Measurements from ENCODE around the gene GEMIN7. TPM values are rescaled to one million over a fixed set of nuclear protein-coding genes. Genes with fewer than 3 reads are reported as not detected.

The GEMIN7 gene
- total RNA-seq, 1 donor = 14.8 TPM

GRCh38 chr19:45122832-45123231 lies 43.8 kb downstream of the GEMIN7 start:
- no peak overlapping the region for H3K4me3 ChIP-seq (ENCODE audit: insufficient read depth, low read length)
- H3K27me3 ChIP-seq (ENCODE audit: insufficient read depth, low read length) = no peaks in the 10 kb centered on the region
- H3K27ac ChIP-seq (ENCODE audit: low read depth, low read length) = no peak overlapping the region
- H3K9me3 ChIP-seq (ENCODE audit: low read depth, low read length) = no peaks in the 10 kb centered on the region
- H3K79me2 ChIP-seq (ENCODE audit: insufficient read depth, low read length) = peaks cover 90% of the 10 kb centered on the region
- TF ChIP-seq, protein P1, sequence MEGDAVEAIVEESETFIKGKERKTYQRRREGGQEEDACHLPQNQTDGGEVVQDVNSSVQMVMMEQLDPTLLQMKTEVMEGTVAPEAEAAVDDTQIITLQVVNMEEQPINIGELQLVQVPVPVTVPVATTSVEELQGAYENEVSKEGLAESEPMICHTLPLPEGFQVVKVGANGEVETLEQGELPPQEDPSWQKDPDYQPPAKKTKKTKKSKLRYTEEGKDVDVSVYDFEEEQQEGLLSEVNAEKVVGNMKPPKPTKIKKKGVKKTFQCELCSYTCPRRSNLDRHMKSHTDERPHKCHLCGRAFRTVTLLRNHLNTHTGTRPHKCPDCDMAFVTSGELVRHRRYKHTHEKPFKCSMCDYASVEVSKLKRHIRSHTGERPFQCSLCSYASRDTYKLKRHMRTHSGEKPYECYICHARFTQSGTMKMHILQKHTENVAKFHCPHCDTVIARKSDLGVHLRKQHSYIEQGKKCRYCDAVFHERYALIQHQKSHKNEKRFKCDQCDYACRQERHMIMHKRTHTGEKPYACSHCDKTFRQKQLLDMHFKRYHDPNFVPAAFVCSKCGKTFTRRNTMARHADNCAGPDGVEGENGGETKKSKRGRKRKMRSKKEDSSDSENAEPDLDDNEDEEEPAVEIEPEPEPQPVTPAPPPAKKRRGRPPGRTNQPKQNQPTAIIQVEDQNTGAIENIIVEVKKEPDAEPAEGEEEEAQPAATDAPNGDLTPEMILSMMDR (IDR thresholded peaks at IDR 0.05; ENCODE audit: extremely low read depth, low read depth, low read length) = no peak
- H3K36me3 ChIP-seq (ENCODE audit: insufficient read depth, low read length) = no peaks in the 10 kb centered on the region
- DNase-seq (ENCODE audit: insufficient read length, low spot score, missing footprints) = peak; percentile 46
- no peak overlapping the region for H3K4me2 ChIP-seq (ENCODE audit: insufficient read depth, low read length)
- no peak overlapping the region for H2AFZ ChIP-seq (ENCODE audit: low read length)
- no peaks in the 10 kb centered on the region for H3K4me1 ChIP-seq (ENCODE audit: insufficient read depth, low read length)
- peaks cover 74% of the 10 kb centered on the region for H4K20me1 ChIP-seq (ENCODE audit: insufficient read depth, low read length)

DNA sequence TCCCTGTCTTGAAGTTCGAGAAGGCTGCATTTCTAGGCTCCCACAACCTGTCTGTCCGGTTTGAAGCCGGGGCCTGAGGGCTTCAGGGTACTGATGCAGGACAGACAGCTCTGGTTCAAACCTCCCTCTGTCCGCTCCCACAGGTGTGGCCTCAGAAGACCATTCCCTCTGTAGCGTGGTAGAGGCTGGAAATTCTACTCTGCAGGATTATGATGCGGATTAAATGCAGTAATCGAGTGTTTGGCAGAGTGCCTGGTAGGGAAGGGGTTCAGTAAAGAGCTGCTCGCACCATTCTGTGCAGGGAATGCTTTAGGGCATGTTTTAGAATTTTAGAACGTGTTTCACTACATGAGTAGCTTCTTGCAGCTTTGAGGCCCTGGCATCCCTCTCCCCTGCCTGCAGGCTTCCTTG lies 44.4 kb downstream of the GEMIN7 start:
- no peaks in the 10 kb centered on the region for H3K27me3 ChIP-seq (ENCODE audit: insufficient read depth, low read length)
- no peaks in the 10 kb centered on the region for H3K9me3 ChIP-seq (ENCODE audit: low read depth, low read length)
- H3K79me2 ChIP-seq (ENCODE audit: insufficient read depth, low read length) = peaks cover 89% of the 10 kb centered on the region
- no peak overlapping the region for H3K27ac ChIP-seq (ENCODE audit: low read depth, low read length)
- H3K4me3 ChIP-seq (ENCODE audit: insufficient read depth, low read length) = no peak overlapping the region
- DNase-seq (ENCODE audit: insufficient read length, low spot score, missing footprints) = peak; percentile 21
- H2AFZ ChIP-seq (ENCODE audit: low read length) = no peak overlapping the region
- no peaks in the 10 kb centered on the region for H3K4me1 ChIP-seq (ENCODE audit: insufficient read depth, low read length)
- no peaks in the 10 kb centered on the region for H3K36me3 ChIP-seq (ENCODE audit: insufficient read depth, low read length)
- no peak overlapping the region for H3K4me2 ChIP-seq (ENCODE audit: insufficient read depth, low read length)
- TF ChIP-seq, protein P1 (IDR thresholded peaks at IDR 0.05; ENCODE audit: extremely low read depth, low read depth, low read length) = no peak
- H4K20me1 ChIP-seq (ENCODE audit: insufficient read depth, low read length) = peaks cover 73% of the 10 kb centered on the region

- Histone ChIP-seq H3K27ac (ENCODE audit: low read depth, low read length) (no peak overlapping the region), H3K36me3 (ENCODE audit: insufficient read depth, low read length) (no peaks in the 10 kb centered on the region), H4K20me1 (ENCODE audit: insufficient read depth, low read length) (peaks cover 75% of the 10 kb centered on the region), H3K4me1 (ENCODE audit: insufficient read depth, low read length) (no peaks in the 10 kb centered on the region), H3K4me3 (ENCODE audit: insufficient read depth, low read length) (no peak overlapping the region), H3K79me2 (ENCODE audit: insufficient read depth, low read length) (peaks cover 91% of the 10 kb centered on the region), H3K9me3 (ENCODE audit: low read depth, low read length) (no peaks in the 10 kb centered on the region), H2AFZ (ENCODE audit: low read length) (no peak overlapping the region), H3K4me2 (ENCODE audit: insufficient read depth, low read length) (no peak overlapping the region), H3K27me3 (ENCODE audit: insufficient read depth, low read length) (no peaks in the 10 kb centered on the region)
- TF ChIP-seq, protein P1 (IDR thresholded peaks at IDR 0.05; ENCODE audit: extremely low read depth, low read depth, low read length) = no peak
- peak; percentile 17 for DNase-seq (ENCODE audit: insufficient read length, low spot score, missing footprints)
These were observed 45.0 kb downstream of the GEMIN7 start for GRCh38 chr19:45124021-45124420.

- peaks cover 76% of the 10 kb centered on the region for H4K20me1 ChIP-seq (ENCODE audit: insufficient read depth, low read length)
- peaks cover 92% of the 10 kb centered on the region for H3K79me2 ChIP-seq (ENCODE audit: insufficient read depth, low read length)
- H3K36me3 ChIP-seq (ENCODE audit: insufficient read depth, low read length) = no peaks in the 10 kb centered on the region
- no peak for DNase-seq (ENCODE audit: insufficient read length, low spot score, missing footprints)
- H3K27me3 ChIP-seq (ENCODE audit: insufficient read depth, low read length) = no peaks in the 10 kb centered on the region
- no peaks in the 10 kb centered on the region for H3K9me3 ChIP-seq (ENCODE audit: low read depth, low read length)
- no peak overlapping the region for H3K4me2 ChIP-seq (ENCODE audit: insufficient read depth, low read length)
- H2AFZ ChIP-seq (ENCODE audit: low read length) = no peak overlapping the region
- no peaks in the 10 kb centered on the region for H3K4me1 ChIP-seq (ENCODE audit: insufficient read depth, low read length)
- H3K27ac ChIP-seq (ENCODE audit: low read depth, low read length) = no peak overlapping the region
- TF ChIP-seq, protein P1 (IDR thresholded peaks at IDR 0.05; ENCODE audit: extremely low read depth, low read depth, low read length) = no peak
- H3K4me3 ChIP-seq (ENCODE audit: insufficient read depth, low read length) = no peak overlapping the region
These were observed 46.3 kb downstream of the GEMIN7 start for GRCh38 chr19:45125360-45125759.

Data from osteoblast (primary cell).